PFSK-1 (cell line): ENCODE measurements around the gene JAM2. TPM values are rescaled to one million over a fixed set of nuclear protein-coding genes. Genes with fewer than 3 reads are reported as not detected.
A peak's percentile ranks its signal among the peaks of the same experiment; 100 is the strongest.

Experiments
- FOXP2 ChIP-seq: optimal IDR thresholded peaks from 2 replicates; pipeline ENCODE3; 2011; ENCODE audit warnings: borderline replicate concordance, control low read depth, inconsistent platforms; ENCODE audit not compliant: insufficient read depth; ENCODE audit errors: extremely low read length, extremely low read depth
- POLR2AphosphoS5 ChIP-seq: IDR thresholded peaks from 2 replicates; pipeline ENCODE4 v1.6.1; 2012; ENCODE audit warnings: low read depth, mild to moderate bottlenecking, control low read depth, low read length, moderate library complexity
- SIN3A ChIP-seq: IDR thresholded peaks from 2 replicates; pipeline ENCODE4 v1.6.1; 2012; ENCODE audit warnings: mild to moderate bottlenecking, low read length, moderate library complexity, borderline replicate concordance; ENCODE audit not compliant: insufficient read depth
- TAF1 ChIP-seq: IDR thresholded peaks from 2 replicates; pipeline ENCODE4 v1.6.1; 2012; ENCODE audit warnings: low read length, control low read depth, borderline replicate concordance; ENCODE audit not compliant: insufficient read depth
- polyA plus RNA-seq: library from polyadenylated mRNA; unstranded; fragments of >200 nt; gene quantifications from one replicate; pipeline ENCODE4 v1.2.1, GENCODE V29; 2012; ENCODE audit warnings: low read depth, missing spikeins; ENCODE audit not compliant: insufficient read length
- TF ChIP-seq, protein P1 (sequence below), 2 experiments: IDR thresholded peaks; 2 replicates each; pipeline versions ENCODE4 v1.6.1 to v1.8.0; 2011 to 2012; ENCODE audit warnings: low read depth in 2 of 2, low read length in 2 of 2, control low read depth in 1 of 2, inconsistent platforms in 1 of 2, mild to moderate bottlenecking in 1 of 2, moderate library complexity in 1 of 2; ENCODE audit not compliant: insufficient read depth in 1 of 2

Gene JAM2, protein sequence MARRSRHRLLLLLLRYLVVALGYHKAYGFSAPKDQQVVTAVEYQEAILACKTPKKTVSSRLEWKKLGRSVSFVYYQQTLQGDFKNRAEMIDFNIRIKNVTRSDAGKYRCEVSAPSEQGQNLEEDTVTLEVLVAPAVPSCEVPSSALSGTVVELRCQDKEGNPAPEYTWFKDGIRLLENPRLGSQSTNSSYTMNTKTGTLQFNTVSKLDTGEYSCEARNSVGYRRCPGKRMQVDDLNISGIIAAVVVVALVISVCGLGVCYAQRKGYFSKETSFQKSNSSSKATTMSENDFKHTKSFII
- polyA plus RNA-seq: not detected

DNA sequence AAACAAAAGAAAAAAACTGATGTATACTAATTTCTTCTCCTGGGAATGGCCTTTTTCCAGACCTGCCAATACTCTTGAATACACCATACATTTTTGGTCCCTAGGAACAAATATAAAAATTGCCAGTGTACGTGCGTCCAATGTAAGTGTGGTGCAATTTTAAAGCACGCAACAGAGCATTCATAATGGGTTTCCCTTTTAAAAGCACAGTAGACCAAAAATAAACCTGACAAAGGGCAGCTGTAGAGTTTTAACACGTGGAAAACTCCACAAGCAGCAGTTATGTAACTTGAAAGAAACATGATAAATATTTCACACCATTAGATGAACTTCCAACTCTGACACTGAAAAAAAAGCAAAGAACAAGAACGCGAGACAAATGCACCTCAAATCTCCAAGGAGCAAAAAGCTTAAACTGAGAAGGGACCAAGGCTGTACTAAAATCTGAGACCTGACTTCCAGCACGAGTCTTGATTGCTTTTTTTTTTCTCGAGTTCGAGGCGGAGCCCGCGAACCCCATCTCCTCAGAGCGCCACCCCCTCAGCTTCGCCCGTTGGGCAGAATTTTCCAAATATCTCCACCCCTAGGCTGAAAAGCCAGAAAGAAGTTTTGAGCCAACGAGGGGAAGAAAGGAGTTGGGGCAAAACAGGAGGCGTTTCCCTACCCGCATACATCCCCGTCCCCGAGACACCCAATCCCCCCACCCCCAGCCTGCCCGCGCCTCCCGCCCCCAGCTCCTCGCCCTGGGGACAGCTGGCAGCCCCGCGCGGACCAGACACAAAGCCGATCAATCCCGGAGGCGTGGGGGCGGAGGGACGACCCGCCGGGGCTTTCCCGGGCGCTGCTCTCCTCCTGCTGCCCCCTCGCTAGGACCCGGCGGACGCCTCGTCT is at the start of gene JAM2:
JAM2 (plus strand) TSS at position 599 of the 891 bp plus-strand sequence. CDS start 564 bp downstream, outside the sequence.
- TF ChIP-seq SIN3A (no peak), TAF1 (no peak), POLR2AphosphoS5 (no peak), FOXP2 (no peak)
- TF ChIP-seq, protein P1, sequence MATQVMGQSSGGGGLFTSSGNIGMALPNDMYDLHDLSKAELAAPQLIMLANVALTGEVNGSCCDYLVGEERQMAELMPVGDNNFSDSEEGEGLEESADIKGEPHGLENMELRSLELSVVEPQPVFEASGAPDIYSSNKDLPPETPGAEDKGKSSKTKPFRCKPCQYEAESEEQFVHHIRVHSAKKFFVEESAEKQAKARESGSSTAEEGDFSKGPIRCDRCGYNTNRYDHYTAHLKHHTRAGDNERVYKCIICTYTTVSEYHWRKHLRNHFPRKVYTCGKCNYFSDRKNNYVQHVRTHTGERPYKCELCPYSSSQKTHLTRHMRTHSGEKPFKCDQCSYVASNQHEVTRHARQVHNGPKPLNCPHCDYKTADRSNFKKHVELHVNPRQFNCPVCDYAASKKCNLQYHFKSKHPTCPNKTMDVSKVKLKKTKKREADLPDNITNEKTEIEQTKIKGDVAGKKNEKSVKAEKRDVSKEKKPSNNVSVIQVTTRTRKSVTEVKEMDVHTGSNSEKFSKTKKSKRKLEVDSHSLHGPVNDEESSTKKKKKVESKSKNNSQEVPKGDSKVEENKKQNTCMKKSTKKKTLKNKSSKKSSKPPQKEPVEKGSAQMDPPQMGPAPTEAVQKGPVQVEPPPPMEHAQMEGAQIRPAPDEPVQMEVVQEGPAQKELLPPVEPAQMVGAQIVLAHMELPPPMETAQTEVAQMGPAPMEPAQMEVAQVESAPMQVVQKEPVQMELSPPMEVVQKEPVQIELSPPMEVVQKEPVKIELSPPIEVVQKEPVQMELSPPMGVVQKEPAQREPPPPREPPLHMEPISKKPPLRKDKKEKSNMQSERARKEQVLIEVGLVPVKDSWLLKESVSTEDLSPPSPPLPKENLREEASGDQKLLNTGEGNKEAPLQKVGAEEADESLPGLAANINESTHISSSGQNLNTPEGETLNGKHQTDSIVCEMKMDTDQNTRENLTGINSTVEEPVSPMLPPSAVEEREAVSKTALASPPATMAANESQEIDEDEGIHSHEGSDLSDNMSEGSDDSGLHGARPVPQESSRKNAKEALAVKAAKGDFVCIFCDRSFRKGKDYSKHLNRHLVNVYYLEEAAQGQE (IDR thresholded peaks at IDR 0.05; ENCODE audit: insufficient read depth in 1 of 2, low read depth in 2 of 2, low read length in 2 of 2): no peak

DNA sequence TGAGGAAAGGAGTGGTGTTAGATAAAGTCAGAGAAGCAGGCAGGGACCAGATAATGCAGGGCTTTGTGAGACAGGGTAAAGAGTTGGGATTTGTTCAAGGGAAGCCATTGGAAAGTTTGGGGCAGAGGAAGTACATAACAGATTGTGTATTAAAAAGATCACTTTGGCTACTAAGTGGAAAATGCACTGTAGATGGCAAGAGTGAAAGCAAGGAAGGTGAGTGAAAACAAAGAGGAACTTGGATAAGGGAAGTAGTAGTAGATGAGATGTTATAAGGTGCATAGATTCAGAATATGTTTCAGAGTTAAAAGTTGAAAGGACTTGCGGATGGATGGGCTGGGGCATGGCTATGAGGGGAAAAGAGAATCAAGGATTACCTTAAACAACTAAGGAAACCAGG is 49.2 kb upstream of the JAM2 start:
- TF ChIP-seq TAF1 (no peak), POLR2AphosphoS5 (no peak), FOXP2 (no peak)
- TF ChIP-seq, protein P1 (IDR thresholded peaks at IDR 0.05; ENCODE audit: insufficient read depth in 1 of 2, low read depth in 2 of 2, low read length in 2 of 2): no peak

DNA sequence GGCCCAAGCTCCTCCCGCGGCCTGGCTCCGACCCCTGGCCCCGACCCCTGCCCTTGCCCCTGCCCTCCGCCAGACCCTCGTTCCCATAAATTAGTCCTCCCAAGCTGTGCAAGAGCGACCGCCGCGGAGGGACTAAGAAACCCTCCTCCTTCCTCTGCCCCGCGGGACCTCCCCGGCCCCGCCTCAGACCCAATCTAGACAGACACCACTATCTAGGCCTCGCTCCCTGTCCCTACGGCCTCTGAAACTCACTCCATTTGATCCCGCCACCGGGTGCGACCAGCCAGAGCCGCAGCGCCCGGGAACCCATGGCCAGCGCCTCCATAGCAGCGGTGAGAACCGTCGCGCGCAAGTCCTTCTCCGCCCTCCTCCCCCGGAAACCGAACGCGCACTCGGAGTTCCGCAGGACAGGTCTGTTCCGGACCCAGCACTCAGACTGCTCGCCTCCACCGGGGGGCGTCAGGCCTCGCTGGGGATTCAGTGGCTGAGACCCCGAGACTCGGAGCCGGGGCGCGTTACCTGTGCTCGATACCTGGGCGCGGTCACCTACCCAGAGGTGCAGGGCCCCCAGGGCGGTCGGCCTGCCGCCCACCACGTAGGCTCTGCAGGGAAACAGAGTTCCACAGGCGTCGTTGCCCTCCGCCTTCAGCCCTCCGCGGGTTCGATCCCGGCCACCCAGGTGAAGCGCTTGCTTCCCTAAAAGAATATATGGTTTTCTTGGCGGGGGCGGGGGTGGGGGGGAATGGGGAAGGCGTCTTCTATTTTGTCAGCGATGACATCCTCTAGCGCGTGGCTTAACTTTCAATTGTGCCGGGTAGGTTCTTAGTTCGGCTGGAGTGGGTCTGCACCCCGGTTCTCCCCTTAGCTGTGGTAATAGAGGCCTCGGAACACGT is 31.7 kb upstream of the JAM2 start, which contains the start of gene MRPL39:
MRPL39 (minus strand) TSS at position 331 of the 893 bp plus-strand sequence; CDS start at position 325, 6 bp downstream.
- TF ChIP-seq, protein P1 (IDR thresholded peaks at IDR 0.05; ENCODE audit: insufficient read depth in 1 of 2, low read depth in 2 of 2, low read length in 2 of 2): peak; percentile 57 to 77; a peak in 3 of 4 replicates
- TF ChIP-seq SIN3A (peak; percentile 67; the same call in 1 of the 2 replicates), TAF1 (peak; percentile 100), FOXP2 (peak; percentile 94), POLR2AphosphoS5 (peak; percentile 88)

DNA sequence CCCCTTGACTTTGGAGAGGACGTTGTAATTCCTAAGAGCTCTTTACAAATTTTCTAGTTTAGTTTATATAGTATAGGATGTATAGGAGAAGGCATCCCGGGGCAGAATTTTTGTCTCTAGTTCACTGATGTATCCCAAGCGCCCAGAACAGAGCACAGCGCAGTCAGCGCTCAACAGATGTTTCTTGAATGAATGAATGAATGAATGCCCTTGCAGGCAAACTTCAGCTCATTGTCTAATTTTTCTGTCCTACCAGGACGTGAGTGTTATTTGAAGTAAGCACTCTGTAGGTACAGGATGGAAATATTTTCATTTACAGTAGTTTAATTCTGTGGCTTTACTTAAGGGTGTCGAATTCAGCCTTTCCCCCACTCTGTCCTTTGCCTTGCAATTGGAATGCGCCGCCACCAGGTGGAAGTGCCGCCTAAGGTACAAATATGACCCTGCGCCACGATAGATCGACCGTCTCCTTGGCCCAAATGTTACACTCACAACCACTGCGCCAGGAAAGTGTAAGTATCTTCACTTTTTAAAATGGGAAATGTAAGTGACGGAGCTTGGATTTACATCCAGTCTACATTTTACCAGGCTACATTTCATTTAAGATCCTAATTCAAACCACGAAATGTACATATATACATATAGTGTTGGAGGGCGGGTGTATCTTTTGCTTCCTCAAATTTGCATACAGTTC is 30.9 kb upstream of the JAM2 start:
- no peak for TF ChIP-seq FOXP2
- TF ChIP-seq SIN3A: no peak
- TF ChIP-seq, protein P1 (IDR thresholded peaks at IDR 0.05; ENCODE audit: insufficient read depth in 1 of 2, low read depth in 2 of 2, low read length in 2 of 2): no peak
- no peak for TF ChIP-seq TAF1
- no peak for TF ChIP-seq POLR2AphosphoS5
